SK-N-SH treated with all-trans-retinoic acid at 6 μM for 48 hours (cell line): ENCODE data around the gene PDE4B.

Experiments
- ARNTL ChIP-seq: fragments of 450-650 bp; formaldehyde crosslinking; IDR thresholded peaks from 2 replicates; pipeline ENCODE4 v1.5.0; 2020; ENCODE audit warnings: low read depth, mild to moderate bottlenecking, moderate library complexity, borderline replicate concordance
- RARB ChIP-seq: fragments of 250-450 bp; sonication (Bioruptor Pico); IDR thresholded peaks from 2 replicates; pipeline ENCODE4 v1.8.0; 2021; ENCODE audit warnings: mild to moderate bottlenecking, moderate library complexity
- ZFP3 ChIP-seq: fragments of 250-450 bp; sonication (Bioruptor Pico); IDR thresholded peaks from 2 replicates; pipeline ENCODE4 v1.5.0; 2020; ENCODE audit warnings: mild to moderate bottlenecking, moderate library complexity
- ZNF70 ChIP-seq: fragments of 450-650 bp; formaldehyde crosslinking; IDR thresholded peaks from 2 replicates; pipeline ENCODE4 v1.5.0; 2020; ENCODE audit warnings: mild to moderate bottlenecking, moderate library complexity
- ZNF8 ChIP-seq: fragments of 450-650 bp; formaldehyde crosslinking; IDR thresholded peaks from 2 replicates; pipeline ENCODE4 v1.5.0; 2020; ENCODE audit warnings: mild to moderate bottlenecking, moderate library complexity

DNA sequence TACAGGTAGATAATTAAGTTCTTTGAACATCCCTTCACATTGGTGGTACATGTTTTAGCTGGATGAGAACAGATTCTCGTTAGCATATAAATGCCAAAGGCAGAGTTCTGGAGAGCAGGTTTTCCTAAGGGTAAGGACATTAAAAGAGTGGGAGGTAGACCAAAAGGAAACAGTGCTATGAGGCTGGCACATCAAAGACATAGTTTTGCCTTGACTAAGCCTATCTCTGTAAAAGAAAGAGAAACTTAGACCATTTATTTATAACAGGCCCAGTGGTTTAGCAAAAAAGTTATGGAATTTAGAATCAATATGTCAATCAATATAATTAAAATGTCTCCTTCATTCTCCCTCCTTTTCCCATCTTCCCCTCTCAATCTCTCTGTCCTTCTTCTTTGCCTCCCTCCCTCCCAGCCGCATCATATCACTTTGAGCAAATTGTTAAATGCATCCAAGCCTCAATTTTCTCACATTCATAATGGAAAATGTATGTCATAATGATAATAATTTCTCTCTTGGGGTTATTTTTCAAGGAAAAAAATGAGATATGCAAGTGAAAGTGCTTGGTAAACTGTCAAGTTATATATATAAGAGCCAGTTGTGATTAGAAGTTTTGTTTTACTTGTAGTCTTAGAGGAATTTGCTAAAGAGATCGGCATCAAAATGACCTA, 531.4 kb downstream of the PDE4B start:
- no peak for TF ChIP-seq ZNF8
- TF ChIP-seq ZNF70 (CRISPR knock-in tag), result no peak
- TF ChIP-seq RARB (CRISPR knock-in tag), result no peak
- TF ChIP-seq ARNTL (CRISPR knock-in tag), result no peak
- TF ChIP-seq ZFP3, result no peak
